Epidermal melanocyte (primary cell): Measurements from ENCODE around the gene BRINP3.

Experiments used
- DNase-seq: peaks from one replicate; pipeline ENCODE4 v3.0.0; 2011; ENCODE audit warnings: low spot score; ENCODE audit not compliant: insufficient read length

Gene BRINP3

GRCh38 chr1:190119683-190120082 lies 358.0 kb downstream of the BRINP3 start:
- no peak for DNase-seq

GRCh38 chr1:190116921-190117320 lies 360.7 kb downstream of the BRINP3 start:
- DNase-seq: no peak

GRCh38 chr1:190104961-190105360 lies 372.7 kb downstream of the BRINP3 start:
- DNase-seq: no peak

- DNase-seq: no peak
These were observed 374.8 kb downstream of the BRINP3 start for GRCh38 chr1:190102757-190103326.

- no peak for DNase-seq
These were observed 375.9 kb downstream of the BRINP3 start for GRCh38 chr1:190101756-190102155.

- no peak for DNase-seq
These were observed 378.9 kb downstream of the BRINP3 start for GRCh38 chr1:190098756-190099155.

GRCh38 chr1:190098107-190098506 lies 379.6 kb downstream of the BRINP3 start:
- no peak for DNase-seq

GRCh38 chr1:190095596-190095995 lies 382.1 kb downstream of the BRINP3 start:
- no peak for DNase-seq

- no peak for DNase-seq
These were observed 393.1 kb downstream of the BRINP3 start for GRCh38 chr1:190084552-190084951.

- DNase-seq: no peak
These were observed 409.4 kb downstream of the BRINP3 start for GRCh38 chr1:190068304-190068703.

- no peak for DNase-seq
These were observed 410.1 kb downstream of the BRINP3 start for GRCh38 chr1:190067592-190067991.

GRCh38 chr1:190066011-190066410 lies 411.7 kb downstream of the BRINP3 start:
- DNase-seq: no peak

- no peak for DNase-seq
These were observed 428.4 kb downstream of the BRINP3 start for GRCh38 chr1:190049314-190049713.
